ENCODE results near the gene MSH6.
"Not testable (repeated sequence)": the region's sequence is repeated elsewhere in the genome, so short reads cannot be mapped to it uniquely, and the experiment has no call there.

MSH6 gene

DNA sequence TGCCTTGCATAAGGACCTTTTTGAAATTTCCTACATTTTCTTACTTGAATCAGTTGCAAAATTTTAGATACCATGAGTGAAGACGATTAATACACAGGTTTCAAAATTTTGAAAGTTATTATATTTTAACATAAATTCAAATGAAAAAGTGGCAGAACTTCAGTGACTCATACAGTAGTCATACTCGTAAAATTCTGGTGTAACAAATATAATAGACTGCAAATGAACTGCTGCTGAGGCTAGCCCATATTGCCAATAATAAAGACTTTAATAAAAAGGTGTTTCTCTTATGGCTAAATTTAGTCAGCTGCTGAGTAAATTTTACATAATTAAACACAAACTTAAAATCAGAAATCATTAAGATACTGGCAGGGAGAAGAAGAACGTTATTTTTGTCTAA lies 36.9 kb downstream of the MSH6 start:
- no peak for DNase-seq (ENCODE audit: low read depth in 1 of 2, low spot score in 1 of 2)
- TF ChIP-seq JUND (IDR thresholded peaks at IDR 0.05; ENCODE audit: low read depth): no peak
- in situ Hi-C loops (cut with HindIII; ENCODE audit: low pct_unique_long_range_greater_than_20kb, low sequenced_read_pairs): no loop called here

DNA sequence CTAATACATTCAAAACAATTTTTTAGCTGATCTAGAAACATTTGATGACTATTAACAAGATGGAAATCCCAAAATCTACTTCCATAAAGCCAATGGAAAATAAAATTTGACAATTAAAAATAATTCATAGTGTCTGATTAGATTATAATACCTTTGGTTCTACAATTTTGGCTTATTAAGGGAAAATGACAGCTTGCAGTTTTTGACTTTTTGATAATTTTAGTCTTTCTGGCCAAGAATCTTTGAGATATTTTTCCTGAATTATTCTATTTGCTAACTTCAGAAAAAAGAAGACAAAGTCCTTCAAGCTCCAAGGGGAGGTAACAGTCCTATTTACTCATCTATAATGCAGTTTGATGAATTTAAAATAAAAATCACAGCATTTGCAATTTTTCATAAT lies 39.6 kb downstream of the MSH6 start:
- in situ Hi-C loops (cut with HindIII; ENCODE audit: low pct_unique_long_range_greater_than_20kb, low sequenced_read_pairs): no loop called here
- no peak for TF ChIP-seq JUND (IDR thresholded peaks at IDR 0.05; ENCODE audit: low read depth)
- no peak for DNase-seq (ENCODE audit: low read depth in 1 of 2, low spot score in 1 of 2)

DNA sequence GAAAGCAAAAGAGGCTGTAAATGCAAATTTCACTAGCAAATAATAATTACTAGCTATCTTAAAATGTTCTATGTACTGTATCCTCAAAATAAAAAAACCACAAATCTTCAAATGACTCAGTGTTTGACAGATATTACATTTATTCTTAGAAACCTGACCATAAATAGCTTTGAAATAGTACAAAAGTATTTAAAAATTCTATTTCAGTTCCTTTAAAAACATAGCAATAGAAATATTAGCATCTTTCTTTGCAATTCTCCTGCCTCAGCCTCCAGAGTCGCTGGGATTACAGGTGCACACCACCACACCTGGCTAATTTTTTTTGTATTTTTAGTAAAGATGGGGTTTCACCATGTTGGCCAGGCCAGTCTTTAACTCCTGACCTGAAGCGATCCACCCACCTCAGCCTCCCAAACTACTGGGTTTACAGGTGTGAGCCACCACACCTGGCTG lies 50.6 kb downstream of the MSH6 start:
- DNase-seq (ENCODE audit: low read depth in 1 of 2, low spot score in 1 of 2): no peak
- no peak for TF ChIP-seq JUND (IDR thresholded peaks at IDR 0.05; ENCODE audit: low read depth)
- in situ Hi-C loops (cut with HindIII; ENCODE audit: low pct_unique_long_range_greater_than_20kb, low sequenced_read_pairs): no loop called here

DNA sequence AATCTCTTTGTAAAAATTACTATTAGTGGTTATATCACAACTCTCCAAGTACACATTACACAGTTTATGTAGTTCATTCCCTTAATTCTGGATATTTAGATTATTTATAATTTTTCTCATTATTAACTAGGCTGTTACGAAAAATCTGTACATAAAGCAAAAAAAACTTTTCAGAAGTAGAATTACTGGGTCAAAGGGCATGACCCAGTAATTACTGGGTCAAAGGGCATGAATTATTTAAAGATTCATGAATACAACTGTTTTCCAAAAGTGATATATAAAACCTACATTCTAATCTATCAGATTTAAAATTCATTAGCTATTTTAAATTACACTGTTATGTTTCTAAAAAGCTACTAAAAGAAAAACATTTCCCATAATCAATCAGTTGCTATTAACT lies 55.3 kb downstream of the MSH6 start:
- no peak for TF ChIP-seq JUND (IDR thresholded peaks at IDR 0.05; ENCODE audit: low read depth)
- in situ Hi-C loops (cut with HindIII; ENCODE audit: low pct_unique_long_range_greater_than_20kb, low sequenced_read_pairs): no loop called here

DNA sequence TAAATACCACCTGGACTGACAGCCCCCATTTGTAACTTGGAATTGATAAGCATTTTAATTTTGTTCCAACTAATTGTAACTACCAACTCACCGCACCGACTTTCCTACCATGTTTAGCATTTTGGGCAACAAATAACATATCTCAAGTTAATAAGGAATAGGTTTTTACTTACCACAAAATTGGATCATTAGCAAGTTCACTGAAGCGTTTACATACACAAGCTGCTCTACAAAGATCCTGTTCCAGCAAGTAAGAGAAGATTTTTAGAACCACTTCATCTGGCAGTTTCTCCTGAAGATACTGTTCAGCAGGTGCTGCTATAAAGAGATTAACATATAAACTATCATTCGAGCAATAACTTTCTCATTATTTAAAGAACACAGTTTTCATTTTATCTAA lies 55.7 kb downstream of the MSH6 start:
- TF ChIP-seq JUND (IDR thresholded peaks at IDR 0.05; ENCODE audit: low read depth): no peak
- DNase-seq (ENCODE audit: low read depth in 1 of 2, low spot score in 1 of 2): no peak
- in situ Hi-C loops (cut with HindIII; ENCODE audit: low pct_unique_long_range_greater_than_20kb, low sequenced_read_pairs): no loop called here

More for the DNA sequence above, 55.3 kb downstream of the MSH6 start:
- DNase-seq (ENCODE audit: low read depth in 1 of 2, low spot score in 1 of 2): no peak

DNA sequence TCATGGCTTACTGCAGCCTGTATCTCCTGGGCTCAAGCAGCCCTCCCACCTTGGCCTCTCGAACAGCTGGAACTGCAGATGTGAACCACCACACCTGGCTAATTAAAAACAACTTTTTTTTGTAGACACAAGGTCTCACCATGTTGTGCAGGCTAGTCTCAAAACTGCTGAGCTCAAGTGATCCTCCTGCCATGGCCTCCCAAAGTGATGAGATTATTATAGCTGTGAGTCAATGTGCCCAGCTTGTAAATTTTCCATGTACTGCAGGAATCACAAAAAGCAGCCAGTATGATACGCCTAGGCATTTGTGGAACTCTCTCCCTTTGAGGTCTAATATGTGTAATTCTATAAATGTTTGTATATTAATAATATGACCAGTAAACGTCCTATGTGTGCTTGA lies 59.9 kb downstream of the MSH6 start:
- no peak for TF ChIP-seq JUND (IDR thresholded peaks at IDR 0.05; ENCODE audit: low read depth)
- in situ Hi-C loops (cut with HindIII; ENCODE audit: low pct_unique_long_range_greater_than_20kb, low sequenced_read_pairs): no loop called here
- DNase-seq (ENCODE audit: low read depth in 1 of 2, low spot score in 1 of 2): no peak

DNA sequence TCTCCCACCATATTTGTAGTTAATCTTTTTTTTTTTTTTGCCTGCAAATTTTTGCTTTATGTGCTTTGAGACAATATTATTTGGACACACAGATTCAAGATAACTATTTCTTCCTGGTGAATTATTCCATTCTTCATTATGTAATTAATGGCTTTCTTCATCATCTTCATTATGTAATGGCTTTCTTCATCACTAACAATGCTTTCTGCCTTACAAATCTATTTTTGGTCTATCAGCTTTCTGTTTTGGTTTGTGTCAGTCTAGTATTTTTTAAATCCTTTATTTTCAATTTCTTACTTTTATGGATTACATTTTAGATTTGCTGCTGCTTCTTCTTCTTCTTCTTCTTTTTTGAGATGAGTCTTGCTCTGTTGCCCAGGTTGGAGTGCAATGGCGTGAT lies 60.5 kb downstream of the MSH6 start:
- DNase-seq (ENCODE audit: low read depth in 1 of 2, low spot score in 1 of 2): no peak
- in situ Hi-C loops (cut with HindIII; ENCODE audit: low pct_unique_long_range_greater_than_20kb, low sequenced_read_pairs): no loop called here
- TF ChIP-seq JUND (IDR thresholded peaks at IDR 0.05; ENCODE audit: low read depth): no peak

DNA sequence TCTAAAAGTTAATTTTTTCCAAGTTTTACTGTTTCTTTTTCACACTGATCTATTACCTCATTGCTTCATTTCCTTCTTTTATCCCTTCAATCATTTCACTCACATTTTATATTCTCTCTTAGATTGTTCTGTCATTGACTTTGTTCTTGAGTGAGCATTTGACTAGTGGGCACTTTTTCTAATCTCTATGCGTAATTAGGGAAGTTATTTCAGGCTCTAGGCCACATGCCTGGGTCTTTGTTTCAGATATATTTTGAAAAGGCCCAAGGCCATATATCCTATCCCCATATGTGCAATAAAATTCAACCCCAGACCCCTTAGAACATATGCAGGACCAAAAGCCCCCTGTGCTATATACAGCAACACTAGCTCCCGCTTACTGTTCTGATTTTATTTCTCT lies 61.2 kb downstream of the MSH6 start:
- TF ChIP-seq JUND (IDR thresholded peaks at IDR 0.05; ENCODE audit: low read depth): no peak
- DNase-seq (ENCODE audit: low read depth in 1 of 2, low spot score in 1 of 2): no peak
- in situ Hi-C loops (cut with HindIII; ENCODE audit: low pct_unique_long_range_greater_than_20kb, low sequenced_read_pairs): no loop called here

DNA sequence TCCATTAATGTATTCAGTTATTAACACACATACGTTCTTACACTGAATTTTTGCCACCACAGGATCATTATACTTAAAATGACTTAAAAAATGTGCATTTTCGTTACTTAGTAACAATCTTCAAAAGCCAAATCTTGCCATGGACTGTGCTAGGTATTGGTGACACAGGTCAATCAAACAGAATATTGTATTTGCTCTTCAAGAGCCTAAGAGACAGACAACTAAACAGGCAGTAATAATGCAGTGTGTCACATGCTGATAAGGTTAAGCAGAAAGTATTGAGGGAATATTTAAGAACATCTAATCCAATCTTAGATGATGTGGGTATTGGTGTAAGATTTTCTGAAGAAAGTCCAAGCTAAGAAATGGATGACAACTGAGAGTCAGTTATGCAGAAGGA lies 66.4 kb downstream of the MSH6 start:
- no peak for TF ChIP-seq JUND (IDR thresholded peaks at IDR 0.05; ENCODE audit: low read depth)
- in situ Hi-C loops (cut with HindIII; ENCODE audit: low pct_unique_long_range_greater_than_20kb, low sequenced_read_pairs): no loop called here
- no peak for DNase-seq (ENCODE audit: low read depth in 1 of 2, low spot score in 1 of 2)

DNA sequence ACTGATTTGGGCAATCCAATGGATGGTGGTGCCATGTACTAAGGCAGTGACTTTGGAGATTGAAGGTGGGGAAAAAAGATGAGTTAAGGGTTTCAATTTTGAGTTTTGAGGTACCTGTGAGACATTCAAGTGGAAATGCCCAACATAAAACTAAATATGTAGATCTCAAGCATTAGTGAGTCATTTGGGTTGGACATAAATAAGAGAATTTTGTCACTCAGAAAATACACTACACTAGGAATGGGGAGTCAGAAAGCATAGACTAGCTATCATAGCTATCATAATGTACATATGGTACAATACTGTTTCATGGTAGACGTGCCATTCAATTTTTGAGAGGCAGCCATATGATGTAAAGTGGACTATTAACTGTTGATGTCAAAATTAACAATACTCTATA lies 67.3 kb downstream of the MSH6 start:
- no peak for DNase-seq (ENCODE audit: low read depth in 1 of 2, low spot score in 1 of 2)
- in situ Hi-C loops (cut with HindIII; ENCODE audit: low pct_unique_long_range_greater_than_20kb, low sequenced_read_pairs): no loop called here
- TF ChIP-seq JUND (IDR thresholded peaks at IDR 0.05; ENCODE audit: low read depth): no peak

DNA sequence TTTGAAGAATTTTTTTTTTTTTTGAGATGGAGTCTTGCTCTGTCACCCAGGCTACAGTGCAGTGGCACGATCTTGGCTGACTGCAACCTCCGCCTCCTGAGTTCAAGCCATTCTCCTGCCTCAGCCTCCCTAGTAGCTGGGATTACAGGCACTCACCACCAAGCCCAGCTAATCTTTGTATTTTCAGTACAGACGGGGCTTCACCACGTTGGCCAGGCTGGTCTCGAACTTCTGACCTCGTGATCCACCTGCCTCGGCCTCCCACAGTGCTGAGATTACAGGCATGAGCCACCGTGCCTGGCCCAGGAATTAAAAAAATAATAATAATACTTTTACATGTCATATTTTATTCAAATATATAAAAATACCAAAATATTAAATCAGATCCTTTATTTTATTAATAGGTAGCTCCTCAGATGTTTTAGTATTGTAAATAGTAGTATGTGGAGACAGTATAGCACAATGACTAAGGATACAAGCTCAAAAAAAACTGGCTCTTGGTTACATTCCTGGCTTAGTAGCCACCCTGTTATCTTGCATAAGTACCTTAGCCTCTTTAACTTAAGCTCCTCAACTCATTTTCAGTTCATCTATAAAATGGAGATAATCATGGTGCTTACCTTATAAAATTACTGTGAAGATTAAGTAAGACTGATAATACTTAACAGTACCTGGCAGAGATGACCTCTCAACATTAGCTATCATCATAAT lies 70.3 kb downstream of the MSH6 start:
- in situ Hi-C loops (cut with HindIII; ENCODE audit: low pct_unique_long_range_greater_than_20kb, low sequenced_read_pairs); DNase-seq (ENCODE audit: low read depth in 1 of 2, low spot score in 1 of 2): not testable (repeated sequence)

Measured in T47D (cell line).